Central memory CD8-positive, alpha-beta T cell (primary cell): ENCODE results near the gene WRNIP1.
A peak's percentile ranks its signal among the peaks of the same experiment; 100 is the strongest.

ENCODE experiments used
- ATAC-seq: fragments of 150-1000 bp; cut with Tn5 transposase; replicated peaks from 2 replicates; pipeline ENCODE4 v1.10.0; 2022; ENCODE audit warnings: mild to moderate bottlenecking, moderate FRiP score, moderate number of reproducible peaks; ENCODE audit not compliant: poor library complexity, severe bottlenecking; ENCODE audit errors: extremely low read depth
- DNase-seq, 2 donors: peaks; one replicate each; pipeline ENCODE4 v3.0.0; 2021; ENCODE audit warnings: low spot score in 2 of 2
- H3K27ac Mint-ChIP-seq: one replicate; pipeline ENCODE4 v1.8.0; 2022; ENCODE audit warnings: low read depth, mild to moderate bottlenecking, moderate library complexity, mixed read lengths
- H3K27me3 Mint-ChIP-seq: one replicate; pipeline ENCODE4 v1.8.0; 2022; ENCODE audit warnings: mixed read lengths
- H3K36me3 Mint-ChIP-seq: one replicate; pipeline ENCODE4 v1.8.0; 2022; ENCODE audit warnings: mild to moderate bottlenecking, moderate library complexity, mixed read lengths; ENCODE audit not compliant: insufficient read depth
- H3K4me1 Mint-ChIP-seq: one replicate; pipeline ENCODE4 v1.8.0; 2022; ENCODE audit warnings: mixed read lengths
- H3K4me3 Mint-ChIP-seq: one replicate; pipeline ENCODE4 v1.8.0; 2022; ENCODE audit warnings: mild to moderate bottlenecking, moderate library complexity, mixed read lengths
- H3K9me3 Mint-ChIP-seq: one replicate; pipeline ENCODE4 v1.8.0; 2022; ENCODE audit warnings: mixed read lengths

The WRNIP1 gene

GRCh38 chr6:2784930-2785329 lies 19.7 kb downstream of the WRNIP1 start:
- H3K27ac Mint-ChIP-seq = no peak overlapping the region
- DNase-seq = no peak
- H3K9me3 Mint-ChIP-seq = no peaks in the 10 kb centered on the region

GRCh38 chr6:2786269-2786668 lies 21.1 kb downstream of the WRNIP1 start:
- Mint-ChIP-seq H3K27me3 (no peaks in the 10 kb centered on the region), H3K27ac (no peak overlapping the region), H3K4me3 (no peak overlapping the region), H3K36me3 (peaks cover 22% of the 10 kb centered on the region), H3K4me1 (peaks cover 13% of the 10 kb centered on the region), H3K9me3 (no peaks in the 10 kb centered on the region)
- ATAC-seq = no peak
- DNase-seq = no peak

More at GRCh38 chr6:2784930-2785329, 19.7 kb downstream of the WRNIP1 start:
- no peak for ATAC-seq
- no peaks in the 10 kb centered on the region for H3K27me3 Mint-ChIP-seq
- peaks cover 28% of the 10 kb centered on the region for H3K36me3 Mint-ChIP-seq
- H3K4me3 Mint-ChIP-seq = no peak overlapping the region
- peaks cover 11% of the 10 kb centered on the region for H3K4me1 Mint-ChIP-seq

GRCh38 chr6:2790588-2791449 lies 25.6 kb downstream of the WRNIP1 start:
- DNase-seq (peak in 1 of 2 donors; percentile 22), ATAC-seq (peak; percentile 55)
- peaks cover 8% of the 10 kb centered on the region for H3K36me3 Mint-ChIP-seq
- H3K27ac Mint-ChIP-seq = no peak overlapping the region
- no peaks in the 10 kb centered on the region for H3K9me3 Mint-ChIP-seq
- H3K4me3 Mint-ChIP-seq = no peak overlapping the region
- H3K27me3 Mint-ChIP-seq = no peaks in the 10 kb centered on the region
- H3K4me1 Mint-ChIP-seq = peaks cover 36% of the 10 kb centered on the region

GRCh38 chr6:2791450-2791974 lies 26.3 kb downstream of the WRNIP1 start:
- ATAC-seq = peak; percentile 15

GRCh38 chr6:2792330-2793110 lies 27.3 kb downstream of the WRNIP1 start:
- Mint-ChIP-seq H3K27ac (peak overlapping the region; percentile 81), H3K4me1 (peaks cover 42% of the 10 kb centered on the region), H3K36me3 (peaks cover 2% of the 10 kb centered on the region), H3K27me3 (no peaks in the 10 kb centered on the region), H3K9me3 (no peaks in the 10 kb centered on the region), H3K4me3 (no peak overlapping the region)
- DNase-seq (no peak), ATAC-seq (no peak)

More at GRCh38 chr6:2791450-2791974, 26.3 kb downstream of the WRNIP1 start:
- Mint-ChIP-seq H3K27ac (no peak overlapping the region), H3K9me3 (no peaks in the 10 kb centered on the region), H3K4me1 (peaks cover 36% of the 10 kb centered on the region), H3K27me3 (no peaks in the 10 kb centered on the region), H3K4me3 (no peak overlapping the region), H3K36me3 (peaks cover 5% of the 10 kb centered on the region)
- no peak for DNase-seq

GRCh38 chr6:2793534-2794151 lies 28.4 kb downstream of the WRNIP1 start:
- no peak for DNase-seq

GRCh38 chr6:2794171-2794730 lies 29.1 kb downstream of the WRNIP1 start:
- H3K4me1 Mint-ChIP-seq = peaks cover 42% of the 10 kb centered on the region
- no peaks in the 10 kb centered on the region for H3K9me3 Mint-ChIP-seq

More at GRCh38 chr6:2793534-2794151, 28.4 kb downstream of the WRNIP1 start:
- peaks cover 2% of the 10 kb centered on the region for H3K36me3 Mint-ChIP-seq
- no peaks in the 10 kb centered on the region for H3K9me3 Mint-ChIP-seq
- peak overlapping the region; percentile 14 for H3K4me3 Mint-ChIP-seq
- peak; percentile 59 for ATAC-seq
- peak overlapping the region; percentile 81 for H3K27ac Mint-ChIP-seq
- H3K4me1 Mint-ChIP-seq = peaks cover 42% of the 10 kb centered on the region
- no peaks in the 10 kb centered on the region for H3K27me3 Mint-ChIP-seq

GRCh38 chr6:2795162-2795561 lies 30.0 kb downstream of the WRNIP1 start:
- no peak for ATAC-seq
- no peak overlapping the region for H3K4me3 Mint-ChIP-seq
- no peak for DNase-seq
- H3K9me3 Mint-ChIP-seq = no peaks in the 10 kb centered on the region
- peaks cover 2% of the 10 kb centered on the region for H3K36me3 Mint-ChIP-seq
- H3K27me3 Mint-ChIP-seq = no peaks in the 10 kb centered on the region
- H3K27ac Mint-ChIP-seq = no peak overlapping the region
- peaks cover 50% of the 10 kb centered on the region for H3K4me1 Mint-ChIP-seq

More at GRCh38 chr6:2794171-2794730, 29.1 kb downstream of the WRNIP1 start:
- H3K36me3 Mint-ChIP-seq = peaks cover 2% of the 10 kb centered on the region
- DNase-seq = no peak
- no peak overlapping the region for H3K27ac Mint-ChIP-seq
- H3K4me3 Mint-ChIP-seq = peak overlapping the region; percentile 14
- no peak for ATAC-seq
- no peaks in the 10 kb centered on the region for H3K27me3 Mint-ChIP-seq

- ATAC-seq (no peak), DNase-seq (no peak)
- Mint-ChIP-seq H3K9me3 (no peaks in the 10 kb centered on the region), H3K36me3 (peaks cover 2% of the 10 kb centered on the region), H3K4me3 (no peak overlapping the region), H3K27me3 (no peaks in the 10 kb centered on the region), H3K4me1 (peaks cover 43% of the 10 kb centered on the region), H3K27ac (no peak overlapping the region)
Measured at GRCh38 chr6:2795956-2796355, 30.8 kb downstream of the WRNIP1 start.

GRCh38 chr6:2796861-2797260 lies 31.7 kb downstream of the WRNIP1 start:
- ATAC-seq (no peak), DNase-seq (no peak)
- H3K9me3 Mint-ChIP-seq = no peaks in the 10 kb centered on the region
- peaks cover 37% of the 10 kb centered on the region for H3K4me1 Mint-ChIP-seq
- H3K36me3 Mint-ChIP-seq = no peaks in the 10 kb centered on the region
- no peaks in the 10 kb centered on the region for H3K27me3 Mint-ChIP-seq
- H3K27ac Mint-ChIP-seq = no peak overlapping the region
- no peak overlapping the region for H3K4me3 Mint-ChIP-seq

- Mint-ChIP-seq H3K27ac (no peak overlapping the region), H3K4me3 (no peak overlapping the region), H3K4me1 (peaks cover 34% of the 10 kb centered on the region), H3K9me3 (no peaks in the 10 kb centered on the region), H3K36me3 (no peaks in the 10 kb centered on the region), H3K27me3 (no peaks in the 10 kb centered on the region)
- DNase-seq = no peak
- no peak for ATAC-seq
Measured at GRCh38 chr6:2797564-2798031, 32.4 kb downstream of the WRNIP1 start.

GRCh38 chr6:2798586-2799134 lies 33.5 kb downstream of the WRNIP1 start:
- Mint-ChIP-seq H3K4me1 (peaks cover 24% of the 10 kb centered on the region), H3K27ac (no peak overlapping the region), H3K9me3 (no peaks in the 10 kb centered on the region), H3K4me3 (no peak overlapping the region), H3K27me3 (no peaks in the 10 kb centered on the region), H3K36me3 (no peaks in the 10 kb centered on the region)
- ATAC-seq (no peak), DNase-seq (no peak)
